ENCODE data around the gene EBF4.
A peak's percentile ranks its signal among the peaks of the same experiment; 100 is the strongest.

- no peak for TF ChIP-seq POLR2A (IDR thresholded peaks at IDR 0.05)
- peak in 2 of 5 experiments; percentile 25 to 52 for TF ChIP-seq CTCF (IDR thresholded peaks at IDR 0.05 in 4 of 5, conservative IDR thresholded peaks at IDR 0.05 in 1 of 5)
These were observed 60.2 kb downstream of the EBF4 start for GRCh38 chr20:2752567-2753460.
